Activated CD4-positive, CD25-positive, alpha-beta regulatory T cell treated with anti-CD3 and anti-CD28 coated beads, Interleukin-2, amount 50 U/mL, for 24 hours (primary cell): Measurements from ENCODE around the gene TOX3.

Experiments used
- ATAC-seq, 2 donors: fragments of 150-1000 bp; cut with Tn5 transposase; one replicate each; pipeline ENCODE4 v1.10.0; 2021; ENCODE audit warnings: mild to moderate bottlenecking in 1 of 2, moderate library complexity in 1 of 2

TOX3 gene

DNA sequence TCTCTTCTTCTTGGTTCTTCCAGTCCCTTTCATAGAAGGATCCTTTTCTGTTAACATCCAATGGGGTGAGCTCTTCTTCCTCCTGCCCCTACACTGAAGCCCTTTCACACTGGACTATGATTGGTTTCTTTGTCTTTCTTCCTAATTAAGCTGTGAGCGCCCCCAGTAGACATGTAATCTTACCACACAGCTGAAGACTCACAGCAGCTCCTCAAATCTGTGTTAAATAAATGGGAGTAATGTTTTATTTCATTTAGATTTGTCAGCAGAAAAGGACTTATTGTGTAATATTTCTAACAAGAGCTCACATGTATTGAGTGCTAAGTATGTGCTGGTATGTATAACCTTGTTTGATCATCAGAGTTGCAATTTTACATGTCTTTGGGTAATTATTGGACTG, 55.7 kb downstream of the TOX3 start:
- ATAC-seq: no peak

DNA sequence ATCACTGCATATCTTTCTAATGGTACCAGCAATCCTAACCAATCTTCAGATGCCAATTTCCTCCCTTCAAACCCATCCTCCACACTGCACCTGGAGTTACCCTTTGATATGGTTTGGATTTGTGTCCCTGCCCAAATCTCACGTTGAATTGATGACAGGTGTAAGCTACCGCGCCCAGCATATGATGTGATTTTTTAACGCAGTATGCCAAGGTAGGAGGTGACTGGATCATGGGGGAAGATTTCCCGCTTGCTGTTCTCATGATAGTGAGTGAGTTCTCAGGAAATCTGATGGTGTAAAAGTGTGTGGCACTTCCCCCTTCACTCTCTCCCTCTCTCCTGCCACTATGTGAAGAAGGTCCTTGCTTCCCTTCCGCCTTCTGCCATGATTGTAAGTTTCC, 57.0 kb downstream of the TOX3 start:
- no peak for ATAC-seq

DNA sequence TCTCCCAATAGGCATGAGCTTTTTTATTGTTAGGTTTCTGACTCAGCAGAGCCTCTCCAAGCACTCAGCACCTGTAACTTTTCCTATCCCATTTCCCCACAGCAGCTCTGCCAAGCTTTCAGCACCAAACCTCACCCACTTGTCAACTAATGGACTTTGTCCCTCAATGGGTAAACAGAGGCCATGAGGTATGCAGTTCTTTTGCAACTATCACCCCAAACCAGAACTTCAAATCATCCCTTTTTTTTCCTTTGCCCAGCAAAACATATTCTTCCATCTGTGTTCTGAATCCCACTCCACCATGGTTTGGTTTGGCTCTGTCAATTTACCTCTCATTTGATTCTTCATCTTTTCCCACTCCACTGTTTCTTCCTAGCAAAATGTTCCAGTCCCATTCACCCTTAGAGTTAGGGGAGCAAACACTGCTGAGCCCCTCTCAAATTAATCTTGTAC, 58.1 kb downstream of the TOX3 start:
- no peak for ATAC-seq

DNA sequence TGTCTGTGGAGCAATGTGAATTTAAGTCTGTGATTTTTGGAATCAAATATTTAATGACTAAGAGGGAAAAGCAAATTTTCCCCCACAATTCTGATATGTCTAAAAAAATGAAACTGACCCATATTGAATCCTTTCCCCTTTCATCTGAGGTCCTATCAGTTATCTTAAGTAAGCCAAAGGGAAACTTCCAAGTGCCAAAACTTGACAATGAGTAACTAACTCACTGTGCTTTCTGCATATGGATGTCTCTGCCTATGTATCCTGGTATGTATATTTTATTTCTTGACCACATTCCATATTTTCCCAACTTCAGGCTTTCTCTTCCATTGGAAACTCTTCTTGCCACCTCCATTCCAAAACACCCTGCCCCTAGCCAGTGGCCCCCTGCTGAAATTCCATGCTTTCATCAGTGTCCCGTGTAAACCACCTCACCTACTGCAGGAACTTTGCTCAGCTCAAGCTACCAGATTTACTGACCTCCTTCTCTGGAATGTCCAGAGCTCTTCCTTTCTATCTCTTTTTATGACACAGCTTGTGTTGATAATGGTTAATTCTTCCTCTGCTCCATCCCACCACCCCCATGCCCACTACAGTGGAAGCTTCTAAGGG, 59.0 kb downstream of the TOX3 start:
- ATAC-seq: no peak

DNA sequence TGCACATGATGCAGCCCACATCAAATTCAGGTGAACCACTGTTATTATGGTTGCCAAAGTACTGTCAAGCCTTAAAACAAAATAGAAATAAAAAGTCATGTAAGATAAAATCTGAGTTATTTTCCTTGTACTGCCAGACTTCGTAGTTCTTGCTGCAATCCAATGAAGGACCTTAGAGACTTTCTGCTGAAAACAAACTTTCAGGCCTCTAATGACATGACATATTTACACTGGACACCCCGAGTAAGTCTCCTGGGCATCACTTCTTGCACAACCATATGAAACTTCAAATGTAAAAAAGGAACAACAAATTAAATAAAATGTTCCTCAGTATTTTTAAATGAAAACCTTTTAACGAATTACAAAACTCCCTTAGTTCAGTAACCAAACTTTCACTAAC, 66.7 kb downstream of the TOX3 start:
- ATAC-seq: no peak

DNA sequence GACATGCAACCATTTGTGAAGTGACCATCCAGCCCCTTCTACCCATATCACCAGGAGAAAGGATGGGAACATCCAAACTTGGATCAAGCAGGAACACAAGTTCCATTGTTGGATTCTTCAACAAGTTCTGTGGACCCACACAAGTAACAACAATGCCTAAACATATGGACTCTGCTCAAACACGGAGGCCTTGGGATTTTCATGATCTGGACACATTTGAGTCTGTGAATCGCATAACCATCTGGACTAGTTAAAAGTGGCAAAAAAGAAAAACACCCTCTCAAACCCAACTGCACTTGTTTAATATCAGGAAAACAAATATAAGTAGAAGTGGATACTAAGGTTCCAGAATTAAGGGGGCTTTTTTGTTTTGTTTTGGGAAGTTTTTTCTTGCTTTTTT, 70.8 kb downstream of the TOX3 start:
- no peak for ATAC-seq

DNA sequence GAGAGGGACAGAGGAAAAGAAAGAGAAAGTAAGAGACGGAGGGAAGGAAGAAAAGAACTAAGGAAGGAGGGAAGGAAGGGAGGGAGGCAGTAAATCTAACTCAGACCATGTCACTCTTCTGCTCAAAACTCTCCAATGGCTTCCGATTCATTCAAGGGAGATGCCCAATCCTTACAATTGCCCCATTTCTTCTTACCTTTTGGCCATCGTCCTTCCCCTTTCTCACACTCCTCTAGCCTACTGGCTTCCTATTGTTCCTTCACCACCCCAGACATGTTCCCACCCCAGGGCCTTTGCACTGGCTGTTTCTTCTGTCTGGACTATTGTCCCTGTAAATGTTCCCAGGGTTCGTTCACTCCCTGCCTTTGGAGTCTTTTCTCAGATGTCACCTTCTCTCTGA, 72.3 kb downstream of the TOX3 start:
- no peak for ATAC-seq

DNA sequence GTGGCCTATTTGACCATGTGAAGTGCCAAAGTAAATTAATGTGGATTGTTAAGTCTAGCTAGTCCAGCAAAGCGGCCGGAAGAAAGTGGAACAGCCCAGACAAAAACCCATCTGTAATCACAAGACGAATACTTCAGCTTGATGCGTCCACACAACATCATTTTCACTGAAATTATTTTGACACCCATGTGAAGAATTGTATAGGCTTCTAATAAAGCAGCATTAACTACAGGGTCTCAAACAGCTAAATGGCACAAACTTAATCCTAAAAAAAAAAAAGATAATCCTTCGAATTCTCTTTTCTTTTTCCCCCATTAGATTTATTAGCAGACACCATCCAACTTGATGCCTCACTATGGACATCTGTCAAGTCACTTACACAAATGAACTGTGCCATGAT, 73.8 kb downstream of the TOX3 start:
- no peak for ATAC-seq

DNA sequence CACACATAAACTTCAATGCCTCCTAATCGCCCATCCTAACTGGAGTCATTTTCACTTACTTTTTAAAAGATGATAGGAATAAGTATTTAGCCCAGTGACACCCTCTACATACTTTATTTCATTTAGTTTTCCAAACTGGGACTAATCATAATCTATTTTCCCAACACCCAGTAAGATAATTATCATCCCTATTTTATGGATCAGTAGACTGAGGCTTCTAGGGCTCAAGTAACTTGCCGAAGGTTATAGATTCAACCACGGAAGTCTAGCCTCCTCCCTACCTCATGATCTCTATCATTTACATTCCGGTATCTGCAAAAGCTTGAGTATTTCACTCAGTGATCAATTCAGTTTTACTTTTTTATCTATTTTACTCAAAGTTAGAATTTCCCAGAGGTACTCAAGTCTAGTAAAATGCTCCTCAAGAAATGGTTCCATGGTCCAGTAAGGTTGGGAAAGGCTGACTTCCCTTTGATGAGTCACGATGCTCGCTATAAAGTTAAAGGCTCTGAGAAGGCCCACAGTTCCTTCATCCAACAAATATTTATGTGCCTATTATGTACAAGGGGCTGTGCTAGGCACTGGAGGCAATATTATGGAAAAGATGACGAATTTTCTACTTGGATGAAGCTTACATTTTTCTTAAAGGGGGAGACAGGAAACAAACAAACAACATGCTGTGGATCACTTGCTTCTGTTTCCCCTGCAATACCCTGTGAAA, 75.1 kb downstream of the TOX3 start:
- ATAC-seq: no peak

DNA sequence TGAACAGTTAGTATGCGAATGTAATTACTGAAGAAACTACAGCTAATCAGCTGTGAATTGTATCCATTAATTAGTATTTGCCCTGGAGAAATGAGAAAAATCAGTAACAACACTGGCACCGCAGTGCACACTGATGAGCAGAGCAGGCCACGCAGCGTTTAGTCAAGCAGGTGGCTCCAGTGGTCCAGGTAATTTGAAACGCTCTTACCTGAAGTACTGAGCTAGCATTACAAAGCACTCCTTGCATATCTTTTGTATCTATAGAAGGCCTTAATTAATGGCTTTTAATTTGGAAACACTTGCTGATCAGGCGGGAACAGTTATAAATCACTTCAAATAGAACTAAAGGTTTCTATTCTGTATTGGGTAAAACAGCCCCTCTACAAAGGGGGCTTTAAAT, 76.4 kb downstream of the TOX3 start:
- ATAC-seq: no peak

DNA sequence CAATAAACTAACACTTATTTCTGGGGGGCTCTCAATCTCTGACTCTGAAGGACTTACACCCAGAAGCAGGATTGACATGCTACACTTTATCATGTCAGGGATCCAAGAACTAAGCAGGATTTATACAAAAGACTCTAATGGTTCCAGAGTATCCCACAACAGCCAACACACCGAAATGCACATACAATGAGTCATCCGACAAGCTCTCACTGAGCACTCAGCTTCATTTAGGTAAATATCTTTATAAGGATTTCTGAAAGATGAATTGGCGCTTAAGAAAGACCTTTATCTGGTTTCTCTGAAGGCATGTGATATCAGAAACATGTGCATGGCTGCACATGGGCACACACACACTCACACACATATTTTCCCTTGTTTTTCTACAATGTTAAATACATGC, 77.2 kb downstream of the TOX3 start:
- ATAC-seq: no peak

DNA sequence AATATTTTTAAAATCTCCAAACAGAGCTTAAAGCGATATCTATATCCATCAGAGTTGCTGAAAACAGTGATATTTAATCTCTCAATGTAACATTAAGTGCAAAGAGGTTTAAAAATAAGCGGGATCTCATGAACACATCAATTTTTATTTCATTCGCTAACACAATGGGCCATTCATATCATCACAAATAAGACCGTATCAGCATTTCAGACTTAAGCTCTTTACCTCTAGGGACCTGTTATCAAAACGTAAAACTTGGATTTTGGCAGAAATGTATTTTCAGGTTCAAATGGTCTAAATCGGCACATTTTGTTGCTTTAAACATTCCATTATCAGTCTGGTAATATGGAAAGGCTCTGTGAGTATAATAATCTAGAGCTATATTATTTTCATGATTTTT, 77.9 kb downstream of the TOX3 start:
- no peak for ATAC-seq

DNA sequence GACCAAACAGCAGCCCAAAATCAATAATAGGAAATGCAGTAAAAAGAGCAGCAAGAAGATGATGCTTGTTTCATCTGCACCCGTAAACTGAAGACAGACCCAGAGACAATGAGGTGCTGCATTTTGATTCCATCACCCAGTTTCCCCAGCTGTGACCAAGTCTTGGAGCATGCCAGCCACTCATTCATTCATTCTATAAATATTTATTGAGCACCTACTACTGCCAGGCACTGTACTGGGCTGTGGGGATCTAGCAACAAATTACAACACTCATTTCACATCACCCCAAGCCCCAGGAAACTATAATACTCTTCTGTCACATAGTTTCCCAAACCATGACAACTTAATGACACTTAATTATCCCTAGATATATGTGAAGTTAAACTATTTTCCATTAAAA, 79.2 kb downstream of the TOX3 start:
- ATAC-seq: no peak

DNA sequence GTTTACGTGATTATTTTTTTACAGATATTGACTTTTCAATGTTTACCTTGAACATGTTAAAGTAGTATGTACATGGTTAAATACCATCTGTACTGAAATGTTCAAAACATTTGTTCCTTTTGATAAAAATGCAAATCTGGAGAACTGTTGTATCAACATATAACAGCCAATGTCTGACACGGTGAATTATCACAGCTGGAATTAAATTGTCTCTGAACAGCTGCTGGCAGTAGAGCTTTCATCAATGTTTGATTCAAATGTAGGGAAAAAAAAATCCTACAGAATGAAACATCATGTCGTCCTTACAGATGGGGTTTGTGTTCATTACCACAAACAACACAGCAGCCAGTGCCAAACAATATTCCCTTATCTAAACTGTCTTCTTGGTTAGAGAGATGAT, 79.9 kb downstream of the TOX3 start:
- no peak for ATAC-seq

DNA sequence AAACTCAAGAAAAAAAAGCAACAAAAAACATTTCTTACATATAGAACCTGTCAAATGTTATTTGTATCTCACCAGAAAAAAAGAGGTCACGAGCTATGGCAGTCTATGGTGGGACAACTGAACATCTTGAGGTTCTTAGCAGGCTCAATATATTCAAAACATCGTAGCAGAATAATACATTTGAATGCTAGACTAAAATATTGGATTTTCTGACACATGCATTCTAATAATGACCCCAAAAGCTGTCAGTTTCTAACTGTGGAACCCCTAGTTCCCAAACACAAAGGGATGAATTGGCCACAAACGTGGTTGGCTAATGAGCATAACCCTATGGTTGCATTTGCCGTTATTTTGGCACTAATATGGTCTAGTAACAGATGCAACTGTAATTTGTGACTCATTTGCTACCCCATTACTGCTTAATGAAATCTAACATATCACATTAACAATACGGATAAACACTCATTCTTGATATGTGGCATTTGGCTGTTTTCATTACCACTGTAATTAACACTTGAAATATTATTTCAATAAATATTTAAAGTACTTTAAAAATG, 81.2 kb downstream of the TOX3 start:
- ATAC-seq: no peak

DNA sequence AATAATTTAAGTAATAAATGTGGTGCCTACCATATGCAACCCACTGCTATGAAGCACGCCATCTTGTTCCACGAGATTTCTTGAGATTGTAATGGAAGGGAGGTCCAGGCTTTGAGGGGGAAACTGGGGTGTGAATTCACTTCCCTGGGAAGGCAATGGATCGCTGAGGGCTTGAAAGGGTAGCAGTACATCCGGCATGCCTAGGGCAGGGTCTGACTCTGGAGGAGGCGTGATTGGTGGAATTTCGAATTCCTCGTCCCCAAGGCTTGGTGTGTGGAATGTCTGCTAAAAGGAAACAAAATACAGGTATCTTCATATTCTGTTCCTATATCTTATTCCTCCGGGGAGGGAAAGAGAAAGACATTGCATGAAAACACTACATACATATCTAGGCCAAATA, 83.0 kb downstream of the TOX3 start:
- ATAC-seq: no peak

DNA sequence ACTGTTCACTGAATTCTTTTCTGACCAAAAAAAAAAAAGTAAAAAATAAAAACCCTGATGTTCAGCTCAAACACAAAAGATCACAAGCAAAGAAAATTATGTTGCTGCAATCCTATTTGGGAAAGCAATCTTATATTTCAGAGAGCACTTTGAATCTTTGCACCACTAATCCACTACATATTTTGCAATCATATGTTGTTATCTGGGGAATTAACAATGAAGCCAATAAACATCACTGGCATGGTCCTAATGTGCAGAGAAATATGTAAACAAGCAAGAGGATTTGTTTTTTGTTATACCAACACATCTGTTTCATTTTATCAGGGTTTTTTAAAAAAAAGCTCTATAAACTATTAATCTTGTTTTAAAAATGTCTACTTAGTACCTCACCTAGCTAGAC, 84.1 kb downstream of the TOX3 start:
- no peak for ATAC-seq

DNA sequence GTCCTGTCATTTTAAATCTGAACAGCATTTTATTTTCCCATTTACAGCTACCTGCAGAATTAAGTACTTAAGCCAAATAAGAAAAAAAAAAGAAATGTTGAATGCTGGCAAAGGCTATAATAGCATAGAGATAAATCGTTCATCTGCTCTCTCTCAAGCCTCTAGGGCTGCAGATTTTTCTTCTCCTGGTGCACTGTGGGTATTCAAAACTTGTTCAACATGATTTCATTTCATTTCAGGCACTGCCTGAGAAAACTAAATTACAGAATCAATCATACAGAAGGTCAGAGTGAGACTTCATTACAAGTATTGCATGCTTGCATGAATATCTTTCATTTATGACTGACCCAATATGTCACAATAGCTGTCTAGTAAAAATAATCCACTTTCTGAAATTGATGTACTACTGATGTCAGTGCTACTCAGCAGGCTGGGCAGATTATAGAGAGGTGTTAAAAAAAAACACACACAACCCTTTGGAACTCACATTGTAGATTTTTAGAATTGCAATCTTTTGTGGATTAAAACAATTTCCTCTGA, 86.2 kb downstream of the TOX3 start:
- ATAC-seq: no peak

DNA sequence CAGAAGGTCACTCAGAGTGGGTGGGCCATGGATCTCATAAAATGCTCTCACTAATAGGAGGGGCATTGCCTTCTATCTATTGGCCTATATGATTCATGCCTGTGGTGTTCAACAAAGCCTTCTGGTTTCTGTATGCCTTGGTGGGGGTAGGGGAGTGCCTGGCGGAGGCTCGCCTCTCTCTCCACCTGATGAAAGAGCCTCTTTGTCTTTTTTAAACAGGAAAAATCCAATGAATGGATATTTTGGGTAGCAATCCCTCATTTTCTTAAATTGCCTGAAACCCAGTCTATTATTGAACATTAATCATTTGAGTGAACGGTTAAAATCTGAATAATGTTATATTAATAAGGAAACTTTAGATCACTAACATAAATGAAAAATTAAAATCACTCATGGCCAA, 90.6 kb downstream of the TOX3 start:
- no peak for ATAC-seq

DNA sequence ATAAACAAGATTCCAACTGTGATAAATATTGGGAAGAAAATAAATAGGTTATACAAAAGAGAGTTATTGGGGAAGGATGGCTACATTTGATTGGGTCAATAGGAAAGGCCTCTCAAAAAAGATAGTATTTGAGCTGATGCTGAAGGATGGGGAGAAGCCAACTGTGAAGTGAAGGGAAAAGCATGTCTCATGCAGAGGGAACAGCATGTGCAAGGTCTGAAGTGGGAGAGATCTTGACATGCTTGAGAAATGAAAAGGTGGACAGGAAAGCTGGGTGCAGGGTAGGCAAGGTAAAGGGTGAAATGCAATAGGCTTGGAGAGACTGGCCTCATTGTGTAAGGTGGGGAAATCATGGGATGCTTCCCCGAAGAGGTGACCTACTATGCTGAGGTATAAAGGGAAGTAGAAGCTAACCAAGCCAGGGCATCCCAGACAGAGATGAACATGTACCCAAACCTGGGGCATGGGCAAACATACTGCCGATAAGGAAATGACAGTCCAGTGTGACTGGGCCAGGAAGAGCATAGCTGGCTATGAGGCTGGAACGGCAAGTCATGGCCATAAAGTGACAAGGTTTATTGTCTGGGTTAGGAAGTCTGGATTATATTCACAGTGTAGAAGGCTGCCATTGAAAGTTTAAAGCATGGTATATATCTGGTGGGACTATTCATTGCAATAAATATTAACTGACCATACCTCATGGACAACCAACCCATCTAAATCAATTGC, 91.2 kb downstream of the TOX3 start:
- no peak for ATAC-seq

DNA sequence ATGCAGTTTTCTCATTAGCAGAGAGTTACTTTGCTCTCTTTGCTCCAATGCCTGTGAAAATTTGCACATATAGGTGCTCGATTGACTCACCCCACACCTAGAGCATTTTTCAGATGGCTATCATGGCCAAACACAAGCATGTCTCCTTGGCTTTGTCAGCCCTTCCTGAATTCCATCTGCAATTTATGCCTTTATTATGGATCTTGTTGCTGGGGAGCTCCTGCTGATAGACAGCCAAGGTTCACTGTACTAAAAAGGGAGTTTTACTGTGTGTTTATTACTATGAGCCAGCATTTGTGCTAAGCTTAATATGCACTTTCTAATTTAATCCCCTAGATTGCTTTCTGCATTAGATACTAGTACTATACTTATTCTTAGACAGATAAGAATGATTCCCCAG, 93.3 kb downstream of the TOX3 start:
- no peak for ATAC-seq

DNA sequence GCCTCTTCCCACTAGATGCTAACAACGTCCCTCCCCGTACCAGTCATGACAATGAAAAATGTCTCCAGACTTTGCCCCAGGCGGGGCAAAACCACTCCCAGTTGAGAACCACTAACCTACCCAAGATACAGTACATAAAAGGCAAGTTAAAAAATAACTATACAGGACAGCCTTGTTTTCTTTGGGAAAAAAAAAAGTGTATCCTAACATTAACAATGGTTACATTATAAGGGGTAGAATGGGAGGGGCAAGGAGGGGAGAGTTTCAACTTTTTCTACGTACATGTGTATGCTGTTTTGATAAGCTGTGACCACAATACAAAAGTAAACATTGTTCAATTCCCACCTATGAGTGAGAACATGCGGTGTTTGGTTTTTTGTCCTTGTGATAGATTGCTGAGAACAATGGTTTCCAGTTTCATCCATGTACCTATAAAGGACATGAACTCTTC, 94.9 kb downstream of the TOX3 start:
- no peak for ATAC-seq

DNA sequence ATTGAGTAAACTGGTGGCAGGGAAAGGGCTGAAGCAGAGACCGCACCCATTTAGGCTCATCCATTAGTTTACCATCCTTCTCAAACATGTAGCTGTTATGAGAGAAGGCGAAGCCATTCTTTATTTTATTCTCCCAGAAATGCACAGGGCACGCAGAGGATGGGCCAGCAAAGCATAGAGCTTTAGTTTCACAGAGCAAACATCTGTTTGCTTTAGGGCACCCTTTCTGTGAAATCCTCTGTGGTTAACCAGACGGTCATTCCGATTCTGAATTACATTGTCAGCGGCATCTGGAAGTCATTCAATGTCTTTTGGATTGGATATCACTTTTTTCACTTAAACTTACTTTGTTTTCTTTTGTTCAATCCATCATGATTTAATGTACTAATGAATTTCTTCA, 96.0 kb downstream of the TOX3 start:
- no peak for ATAC-seq

DNA sequence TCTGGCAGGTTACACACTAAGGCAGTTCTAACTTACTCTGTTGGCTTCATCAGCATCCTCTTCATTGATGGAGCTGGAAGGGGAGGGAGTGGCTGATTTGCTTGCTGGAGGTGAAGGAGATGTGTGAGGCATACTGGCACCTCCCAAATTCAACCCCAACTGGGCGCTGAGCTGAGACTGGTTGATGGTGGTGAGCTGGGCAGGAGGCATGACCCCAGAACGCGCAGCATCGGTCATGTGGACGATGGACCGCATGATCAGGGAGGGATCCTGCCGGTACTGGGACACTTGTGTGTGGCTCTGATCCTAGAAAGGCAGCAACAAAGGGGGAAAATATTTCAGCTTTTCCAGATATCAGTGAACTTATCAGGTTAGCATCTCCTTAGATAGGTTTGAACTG, 96.7 kb downstream of the TOX3 start:
- ATAC-seq: no peak
